Measurements from ENCODE around the gene CNTN4. TPM values are rescaled to one million over a fixed set of nuclear protein-coding genes. Genes with fewer than 3 reads are reported as not detected.

The CNTN4 gene
- total RNA-seq, 1 experiment from 2014 or later = 1.6 TPM

DNA sequence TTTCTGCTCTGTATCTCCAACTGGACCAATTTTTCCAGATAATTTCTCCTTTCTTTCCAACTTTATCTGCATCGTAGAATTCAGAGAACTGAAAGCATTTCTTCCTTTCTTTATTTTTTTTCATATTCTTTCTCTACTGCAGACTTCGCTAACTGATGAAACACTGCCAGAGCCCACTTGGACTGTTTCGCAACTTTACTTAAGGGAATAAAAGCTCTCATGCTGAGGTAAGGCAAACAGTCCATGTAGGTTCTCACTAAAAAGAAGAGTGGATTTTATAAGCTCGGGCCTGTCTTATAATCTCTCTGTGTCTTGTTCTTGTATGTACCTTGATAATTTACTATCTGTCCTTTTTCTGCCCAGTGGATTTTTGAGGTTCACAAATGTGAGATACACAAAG lies 163.5 kb downstream of the CNTN4 start:
- Histone ChIP-seq H2BK15ac (ENCODE audit: low read depth, low read length) (no peak overlapping the region), H3K79me1 (ENCODE audit: insufficient read depth, low read depth, low read length, poor library complexity, severe bottlenecking) (no peaks in the 10 kb centered on the region), H2BK12ac (ENCODE audit: insufficient read length, low read depth, low read length) (no peak overlapping the region), H3K23ac (ENCODE audit: insufficient read length, low read depth, low read length) (no peak overlapping the region), H3K4ac (ENCODE audit: low read depth, low read length) (no peak overlapping the region), H3K4me2 (ENCODE audit: insufficient read depth, insufficient read length, low read length) (no peak overlapping the region), H4K91ac (ENCODE audit: insufficient read length, low read depth, low read length) (no peak overlapping the region), H2BK120ac (ENCODE audit: low read depth, low read length, poor library complexity, severe bottlenecking) (no peak overlapping the region), H2AFZ (ENCODE audit: low read length) (no peak overlapping the region), H3K79me2 (ENCODE audit: insufficient read depth, low read length) (no peaks in the 10 kb centered on the region), H3K9me3 (ENCODE audit: control insufficient read depth, low read depth, low read length) (no peaks in the 10 kb centered on the region), H4K20me1 (ENCODE audit: control insufficient read depth, insufficient read depth, insufficient read length) (no peaks in the 10 kb centered on the region), H4K8ac (replicated peaks; ENCODE audit: insufficient read length, low read depth, low read length) (no peak overlapping the region), H3K18ac (ENCODE audit: insufficient read length, low read depth, low read length) (no peak overlapping the region), H3K9ac (ENCODE audit: extremely low read depth, insufficient read length, low read length) (no peak overlapping the region), H3T11ph (ENCODE audit: low read length) (no peak overlapping the region), H3K27ac (ENCODE audit: insufficient read length, low read depth, low read length) (no peak overlapping the region), H4K5ac (ENCODE audit: insufficient read length, low read depth, low read length) (no peak overlapping the region), H3K56ac (ENCODE audit: insufficient read length, low read depth, low read length) (no peak overlapping the region), H3K23me2 (ENCODE audit: insufficient read length, low read depth, low read length, poor library complexity, severe bottlenecking) (no peaks in the 10 kb centered on the region), H2AK5ac (ENCODE audit: insufficient read length, low read length) (no peak overlapping the region), H3K27me3 (ENCODE audit: insufficient read depth, low read length) (no peaks in the 10 kb centered on the region), H2BK5ac (ENCODE audit: insufficient read length, low read length) (no peak overlapping the region), H2BK20ac (ENCODE audit: low read depth, low read length, poor library complexity, severe bottlenecking) (no peak overlapping the region), H3K4me1 (ENCODE audit: insufficient read depth, low read length) (no peaks in the 10 kb centered on the region), H3K14ac (ENCODE audit: insufficient read depth, low read length) (no peak overlapping the region)
- TF ChIP-seq, protein P1, sequence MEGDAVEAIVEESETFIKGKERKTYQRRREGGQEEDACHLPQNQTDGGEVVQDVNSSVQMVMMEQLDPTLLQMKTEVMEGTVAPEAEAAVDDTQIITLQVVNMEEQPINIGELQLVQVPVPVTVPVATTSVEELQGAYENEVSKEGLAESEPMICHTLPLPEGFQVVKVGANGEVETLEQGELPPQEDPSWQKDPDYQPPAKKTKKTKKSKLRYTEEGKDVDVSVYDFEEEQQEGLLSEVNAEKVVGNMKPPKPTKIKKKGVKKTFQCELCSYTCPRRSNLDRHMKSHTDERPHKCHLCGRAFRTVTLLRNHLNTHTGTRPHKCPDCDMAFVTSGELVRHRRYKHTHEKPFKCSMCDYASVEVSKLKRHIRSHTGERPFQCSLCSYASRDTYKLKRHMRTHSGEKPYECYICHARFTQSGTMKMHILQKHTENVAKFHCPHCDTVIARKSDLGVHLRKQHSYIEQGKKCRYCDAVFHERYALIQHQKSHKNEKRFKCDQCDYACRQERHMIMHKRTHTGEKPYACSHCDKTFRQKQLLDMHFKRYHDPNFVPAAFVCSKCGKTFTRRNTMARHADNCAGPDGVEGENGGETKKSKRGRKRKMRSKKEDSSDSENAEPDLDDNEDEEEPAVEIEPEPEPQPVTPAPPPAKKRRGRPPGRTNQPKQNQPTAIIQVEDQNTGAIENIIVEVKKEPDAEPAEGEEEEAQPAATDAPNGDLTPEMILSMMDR (conservative IDR thresholded peaks at IDR 0.05) = no peak
- Mint-ChIP-seq H3K4me1 (0 out of 4 replicates have a peak, but pooled peaks cover 0 to 5% of the 10 kb centered on the region in 2 experiments), H3K36me3 (ENCODE audit: insufficient read depth in 1 of 3, low read depth in 3 of 3) (no peaks in the 10 kb centered on the region), H3K4me3 (no peak overlapping the region), H3K27ac (no peak overlapping the region), H3K9me3 (peaks cover 0 to 4% of the 10 kb centered on the region in 2 experiments; a peak in 2 of 5 replicates), H3K27me3 (ENCODE audit: low read depth) (no peaks in the 10 kb centered on the region)
- no peak for DNase-seq
- no CpG with 5 or more reads among the region's 4 CpGs for WGBS (ENCODE audit: extremely low coverage, insufficient read length, low lambda C conversion rate)

Measured in H9 (cell line).